A549 (cell line): ENCODE data around the gene IRF2BPL. TPM values are rescaled to one million over a fixed set of nuclear protein-coding genes. Genes with fewer than 3 reads are reported as not detected.

Experiments
- ATAC-seq, 2 experiments: fragments of 200-7000 bp in 1 of 2; fragments of >200 bp in 1 of 2; cut with Nextera tagmentation in 1 of 2; cut with Tn5 transposase in 1 of 2; 3 replicates each; pipeline versions ENCODE4 v1.8.0 to v1.9.1; 2018 to 2020; ENCODE audit warnings: mild to moderate bottlenecking in 1 of 2, moderate library complexity in 1 of 2
- CTCF ChIA-PET: fragments of 300-600 bp; sonication (Branson Sonifier 250); formaldehyde crosslinking; extraction: SDS; loops from one replicate; lab custom pipeline; 2021; ENCODE audit warnings: antibody characterized with exemption, inconsistent platforms; lab: Yijun Ruan, JAX
- POLR2A ChIA-PET: fragments of 350-600 bp; formaldehyde crosslinking; extraction: SDS; loops from one replicate; lab custom pipeline; 2021; ENCODE audit warnings: antibody characterized with exemption, inconsistent platforms; lab: Yijun Ruan, JAX
- DNase-seq, 2 experiments: peaks; one replicate each; pipeline versions ENCODE4 v3.0.0 to v3.0.0-alpha.2; 2011 to 2016; ENCODE audit warnings: low read depth in 1 of 2, low spot score in 1 of 2
- FAIRE-seq: peaks from 2 replicates; lab custom pipeline; 2011; peaks lifted over from hg19 to GRCh38; lab: Jason Lieb, UNC
- H3K27ac ChIP-seq, 2 experiments: fragments of >200 bp; sonication (Bioruptor Twin); formaldehyde crosslinking; 3 replicates each; pipeline ENCODE4 v1.5.1; 2016 to 2017
- H3K4me1 ChIP-seq: fragments of >200 bp; sonication (Bioruptor Twin); formaldehyde crosslinking; 3 replicates; pipeline ENCODE4 v1.6.1; 2016
- H3K4me2 ChIP-seq: fragments of >200 bp; sonication (Bioruptor Twin); formaldehyde crosslinking; 3 replicates; pipeline ENCODE4 v1.6.1; 2016
- H3K4me3 ChIP-seq: fragments of >200 bp; sonication (Bioruptor Twin); formaldehyde crosslinking; 3 replicates; pipeline ENCODE4 v1.5.1; 2016
- H3K9me3 ChIP-seq: fragments of >200 bp; sonication (Bioruptor Twin); formaldehyde crosslinking; 3 replicates; pipeline ENCODE4 v1.6.1; 2016
- CHD2 ChIP-seq: fragments of 150-350 bp; IDR thresholded peaks from 2 replicates; pipeline ENCODE4 v1.6.1; 2014; ENCODE audit warnings: low read length; ENCODE audit not compliant: partially characterized antibody
- EHF ChIP-seq: fragments of 250-450 bp; sonication (Bioruptor Pico); IDR thresholded peaks from 2 replicates; pipeline ENCODE4 v1.5.0; 2020; ENCODE audit warnings: mild to moderate bottlenecking
- EHMT2 ChIP-seq: fragments of 200-600 bp; sonication (generic); IDR thresholded peaks from 2 replicates; pipeline ENCODE4 v1.6.1; 2016; ENCODE audit warnings: antibody characterized with exemption, low read depth, mild to moderate bottlenecking, moderate library complexity
- ESRRA ChIP-seq: fragments of 150-350 bp; IDR thresholded peaks from 2 replicates; pipeline ENCODE4 v1.6.1; 2014; ENCODE audit warnings: mild to moderate bottlenecking, low read length, borderline replicate concordance
- FOSB ChIP-seq: fragments of 250-450 bp; sonication (Bioruptor Pico); IDR thresholded peaks from 2 replicates; pipeline ENCODE4 v1.5.0; 2020; ENCODE audit warnings: mild to moderate bottlenecking, moderate library complexity
- HDAC2 ChIP-seq: fragments of 200-600 bp; sonication (generic); IDR thresholded peaks from 2 replicates; pipeline ENCODE4 v1.6.1; 2016
- KDM1A ChIP-seq: fragments of 200-600 bp; sonication (generic); IDR thresholded peaks from 2 replicates; pipeline ENCODE4 v1.6.1; 2016; ENCODE audit warnings: low read depth, mild to moderate bottlenecking
- NPAS2 ChIP-seq: fragments of 250-450 bp; sonication (Bioruptor Pico); IDR thresholded peaks from 2 replicates; pipeline ENCODE4 v1.8.0; 2022; ENCODE audit warnings: mild to moderate bottlenecking, moderate library complexity, borderline replicate concordance
- NR3C1 ChIP-seq: fragments of >200 bp; sonication (Bioruptor Twin); formaldehyde crosslinking; IDR thresholded peaks from 3 replicates; pipeline ENCODE4 v1.6.1; 2017
- POLR2A ChIP-seq: IDR thresholded peaks from 2 replicates; pipeline ENCODE4 v1.6.1; 2012; ENCODE audit warnings: mild to moderate bottlenecking, low read length
- RCOR1 ChIP-seq: fragments of 150-350 bp; IDR thresholded peaks from 2 replicates; pipeline ENCODE4 v1.6.1; 2014; ENCODE audit warnings: antibody characterized with exemption, low read length, low read depth
- RFX5 ChIP-seq: fragments of 450-650 bp; IDR thresholded peaks from 2 replicates; pipeline ENCODE4 v1.7.1; 2014; ENCODE audit warnings: antibody characterized with exemption, mild to moderate bottlenecking, moderate library complexity
- RNF2 ChIP-seq: fragments of 200-600 bp; sonication (generic); IDR thresholded peaks from 2 replicates; pipeline ENCODE4 v1.6.1; 2016; ENCODE audit warnings: low read depth, mild to moderate bottlenecking, antibody characterized with exemption, moderate library complexity, borderline replicate concordance
- SMC3 ChIP-seq: fragments of >200 bp; sonication (Bioruptor Twin); formaldehyde crosslinking; IDR thresholded peaks from 3 replicates; pipeline ENCODE4 v1.6.1; 2018; ENCODE audit warnings: inconsistent platforms
- SREBF2 ChIP-seq: fragments of 450-650 bp; IDR thresholded peaks from 2 replicates; pipeline ENCODE4 v1.6.1; 2014; ENCODE audit warnings: mild to moderate bottlenecking, moderate library complexity
- ZFP36 ChIP-seq: fragments of 450-650 bp; IDR thresholded peaks from 2 replicates; pipeline ENCODE4 v1.6.1; 2014; ENCODE audit warnings: borderline replicate concordance; ENCODE audit not compliant: partially characterized antibody
- ZSCAN20 ChIP-seq: fragments of 250-450 bp; sonication (Bioruptor Pico); IDR thresholded peaks from 2 replicates; pipeline ENCODE4 v1.8.0; 2022; ENCODE audit warnings: mild to moderate bottlenecking, moderate library complexity
- WGBS: methylation state at CpG from one replicate; pipeline ENCODE4 v1.1.6; 2017; ENCODE audit errors: missing lambda C conversion rate; 5-methylcytosine and 5-hydroxymethylcytosine counted together
- polyA plus RNA-seq, 4 experiments: library from polyadenylated mRNA; depleted of rRNA in 3 of 4; stranded (reverse); fragments of >200 nt; fragmentation: RNase III in 1 of 4; extraction: RNeasy Plus Mini Kit Qiagen cat#74134 plus additional on column Dnase treatment in 1 of 4; gene quantifications; 2 replicates in 3 of 4; 3 replicates in 1 of 4; pipeline ENCODE4 v1.2.3, GENCODE V29; 2011 to 2017
- TF ChIP-seq, protein P1 (sequence below): IDR thresholded peaks from 2 replicates; pipeline ENCODE4 v1.6.1; 2012
- TF ChIP-seq, protein P2 (sequence below): fragments of 200-600 bp; sonication (generic); IDR thresholded peaks from 2 replicates; pipeline ENCODE4 v1.6.1; 2016; ENCODE audit warnings: antibody characterized with exemption, mild to moderate bottlenecking, moderate library complexity
- TF ChIP-seq, protein P3 (sequence below): fragments of 450-650 bp; IDR thresholded peaks from 2 replicates; pipeline ENCODE4 v1.6.1; 2014; ENCODE audit warnings: antibody characterized with exemption
- TF ChIP-seq, protein P4 (sequence below): fragments of >200 bp; sonication (Bioruptor Twin); formaldehyde crosslinking; IDR thresholded peaks from 3 replicates; pipeline ENCODE4 v1.6.1; 2016
- TF ChIP-seq, protein P5 (sequence below): fragments of 250-450 bp; sonication (Bioruptor Pico); IDR thresholded peaks from 2 replicates; pipeline ENCODE4 v1.5.0; 2020; ENCODE audit warnings: low read depth, mild to moderate bottlenecking, moderate library complexity

IRF2BPL gene
- polyA plus RNA-seq, 2 of the 4 experiments (the other 2 are of a cell fraction), result 18.1 to 28.3 TPM

DNA sequence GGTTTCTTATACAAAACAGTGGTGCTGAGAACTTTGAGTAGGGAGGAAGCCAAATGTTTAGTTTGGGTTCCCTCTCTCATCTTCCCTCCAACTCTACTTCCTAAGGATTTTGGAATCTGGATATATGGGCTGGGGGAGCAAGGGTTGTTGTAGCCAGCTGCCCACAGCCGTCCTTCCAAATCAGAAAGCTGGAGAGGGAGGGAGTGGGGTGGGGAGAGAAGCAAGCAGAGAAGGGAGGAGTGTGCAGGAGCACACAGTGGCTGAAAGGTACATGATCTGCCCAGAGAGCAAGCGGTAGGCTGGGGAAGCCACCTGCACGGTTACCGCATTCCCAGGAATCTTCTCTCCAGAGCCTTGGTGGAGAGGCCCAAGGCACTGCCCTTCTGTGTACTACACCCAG, 52.7 kb downstream of the IRF2BPL start:
- FAIRE-seq, result no peak
- ATAC-seq, result no peak; a peak in 1 of 6 replicates
- TF ChIP-seq ESRRA (no peak), RNF2 (no peak), ZFP36 (no peak), SMC3 (no peak), EHF (CRISPR knock-in tag) (no peak)
- TF ChIP-seq, protein P1, sequence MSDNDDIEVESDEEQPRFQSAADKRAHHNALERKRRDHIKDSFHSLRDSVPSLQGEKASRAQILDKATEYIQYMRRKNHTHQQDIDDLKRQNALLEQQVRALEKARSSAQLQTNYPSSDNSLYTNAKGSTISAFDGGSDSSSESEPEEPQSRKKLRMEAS, result no peak
- TF ChIP-seq, protein P2, sequence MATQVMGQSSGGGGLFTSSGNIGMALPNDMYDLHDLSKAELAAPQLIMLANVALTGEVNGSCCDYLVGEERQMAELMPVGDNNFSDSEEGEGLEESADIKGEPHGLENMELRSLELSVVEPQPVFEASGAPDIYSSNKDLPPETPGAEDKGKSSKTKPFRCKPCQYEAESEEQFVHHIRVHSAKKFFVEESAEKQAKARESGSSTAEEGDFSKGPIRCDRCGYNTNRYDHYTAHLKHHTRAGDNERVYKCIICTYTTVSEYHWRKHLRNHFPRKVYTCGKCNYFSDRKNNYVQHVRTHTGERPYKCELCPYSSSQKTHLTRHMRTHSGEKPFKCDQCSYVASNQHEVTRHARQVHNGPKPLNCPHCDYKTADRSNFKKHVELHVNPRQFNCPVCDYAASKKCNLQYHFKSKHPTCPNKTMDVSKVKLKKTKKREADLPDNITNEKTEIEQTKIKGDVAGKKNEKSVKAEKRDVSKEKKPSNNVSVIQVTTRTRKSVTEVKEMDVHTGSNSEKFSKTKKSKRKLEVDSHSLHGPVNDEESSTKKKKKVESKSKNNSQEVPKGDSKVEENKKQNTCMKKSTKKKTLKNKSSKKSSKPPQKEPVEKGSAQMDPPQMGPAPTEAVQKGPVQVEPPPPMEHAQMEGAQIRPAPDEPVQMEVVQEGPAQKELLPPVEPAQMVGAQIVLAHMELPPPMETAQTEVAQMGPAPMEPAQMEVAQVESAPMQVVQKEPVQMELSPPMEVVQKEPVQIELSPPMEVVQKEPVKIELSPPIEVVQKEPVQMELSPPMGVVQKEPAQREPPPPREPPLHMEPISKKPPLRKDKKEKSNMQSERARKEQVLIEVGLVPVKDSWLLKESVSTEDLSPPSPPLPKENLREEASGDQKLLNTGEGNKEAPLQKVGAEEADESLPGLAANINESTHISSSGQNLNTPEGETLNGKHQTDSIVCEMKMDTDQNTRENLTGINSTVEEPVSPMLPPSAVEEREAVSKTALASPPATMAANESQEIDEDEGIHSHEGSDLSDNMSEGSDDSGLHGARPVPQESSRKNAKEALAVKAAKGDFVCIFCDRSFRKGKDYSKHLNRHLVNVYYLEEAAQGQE, result no peak
- TF ChIP-seq, protein P3, sequence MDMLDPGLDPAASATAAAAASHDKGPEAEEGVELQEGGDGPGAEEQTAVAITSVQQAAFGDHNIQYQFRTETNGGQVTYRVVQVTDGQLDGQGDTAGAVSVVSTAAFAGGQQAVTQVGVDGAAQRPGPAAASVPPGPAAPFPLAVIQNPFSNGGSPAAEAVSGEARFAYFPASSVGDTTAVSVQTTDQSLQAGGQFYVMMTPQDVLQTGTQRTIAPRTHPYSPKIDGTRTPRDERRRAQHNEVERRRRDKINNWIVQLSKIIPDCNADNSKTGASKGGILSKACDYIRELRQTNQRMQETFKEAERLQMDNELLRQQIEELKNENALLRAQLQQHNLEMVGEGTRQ, result no peak
- 86% methylated on average over 4 of the region's 4 CpGs for WGBS
- CTCF ChIA-PET, result interaction anchor here (1.2 to 2.9 kb wide), 5 partner anchors 9 to 94 kb away, joined by 3 to 17 read pairs (median 5); no protein-coding TSS in a partner anchor
- POLR2A ChIA-PET, result no interaction called here
- Histone ChIP-seq H3K4me3 (no peak overlapping the region), H3K27ac (peak overlapping the region in 1 of 2 experiments; percentile 42; a peak in 2 of 6 replicates), H3K9me3 (no peaks in the 10 kb centered on the region), H3K4me2 (no peak overlapping the region), H3K4me1 (no peaks in the 10 kb centered on the region)
- DNase-seq, result no peak

DNA sequence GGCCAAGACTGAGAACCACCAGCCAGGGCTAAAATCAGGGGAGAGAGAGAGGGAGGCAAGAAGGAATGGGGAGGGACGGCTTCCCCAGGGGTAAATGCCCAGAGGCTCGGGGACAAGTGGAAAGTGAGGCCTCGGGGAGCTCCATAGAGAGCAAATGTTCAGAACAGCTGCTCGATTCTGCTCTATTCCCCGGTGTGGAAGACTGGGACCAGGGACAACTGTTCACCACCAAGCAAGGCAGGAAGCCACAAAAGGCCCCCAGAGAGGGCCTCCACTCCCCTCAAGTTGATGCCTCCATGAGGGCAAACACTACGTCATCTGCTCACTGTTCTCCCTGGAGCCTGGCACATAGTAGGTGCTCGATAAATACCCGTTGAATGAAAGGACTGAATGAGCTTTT, 53.5 kb downstream of the IRF2BPL start:
- no peaks in the 10 kb centered on the region for H3K9me3 ChIP-seq
- FAIRE-seq (no peak), ATAC-seq (no peak), DNase-seq (no peak)
- no peaks in the 10 kb centered on the region for H3K4me1 ChIP-seq
- peak overlapping the region in 1 of 2 experiments; percentile 49; a peak in 1 of 6 replicates for H3K27ac ChIP-seq
- POLR2A ChIA-PET, result no interaction called here
- no peak overlapping the region for H3K4me2 ChIP-seq
- 92% methylated on average over 8 of the region's 8 CpGs for WGBS
- CTCF ChIA-PET, result interaction anchor here (0.7 to 2.9 kb wide), 10 partner anchors 10 to 95 kb away, joined by 3 to 17 read pairs (median 4); no protein-coding TSS in a partner anchor
- no peak for TF ChIP-seq SREBF2
- TF ChIP-seq RCOR1, result no peak
- TF ChIP-seq, protein P4, sequence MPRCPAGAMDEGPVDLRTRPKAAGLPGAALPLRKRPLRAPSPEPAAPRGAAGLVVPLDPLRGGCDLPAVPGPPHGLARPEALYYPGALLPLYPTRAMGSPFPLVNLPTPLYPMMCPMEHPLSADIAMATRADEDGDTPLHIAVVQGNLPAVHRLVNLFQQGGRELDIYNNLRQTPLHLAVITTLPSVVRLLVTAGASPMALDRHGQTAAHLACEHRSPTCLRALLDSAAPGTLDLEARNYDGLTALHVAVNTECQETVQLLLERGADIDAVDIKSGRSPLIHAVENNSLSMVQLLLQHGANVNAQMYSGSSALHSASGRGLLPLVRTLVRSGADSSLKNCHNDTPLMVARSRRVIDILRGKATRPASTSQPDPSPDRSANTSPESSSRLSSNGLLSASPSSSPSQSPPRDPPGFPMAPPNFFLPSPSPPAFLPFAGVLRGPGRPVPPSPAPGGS, result no peak
- no peak for TF ChIP-seq CHD2
- TF ChIP-seq KDM1A, result no peak
- no peak for TF ChIP-seq ZSCAN20 (CRISPR knock-in tag)
- TF ChIP-seq POLR2A, result no peak
- no peak for TF ChIP-seq RFX5
- no peak for TF ChIP-seq EHF (CRISPR knock-in tag)
- TF ChIP-seq HDAC2, result no peak
- TF ChIP-seq EHMT2, result no peak
- no peak for TF ChIP-seq NPAS2 (CRISPR knock-in tag)
- TF ChIP-seq, protein P5, sequence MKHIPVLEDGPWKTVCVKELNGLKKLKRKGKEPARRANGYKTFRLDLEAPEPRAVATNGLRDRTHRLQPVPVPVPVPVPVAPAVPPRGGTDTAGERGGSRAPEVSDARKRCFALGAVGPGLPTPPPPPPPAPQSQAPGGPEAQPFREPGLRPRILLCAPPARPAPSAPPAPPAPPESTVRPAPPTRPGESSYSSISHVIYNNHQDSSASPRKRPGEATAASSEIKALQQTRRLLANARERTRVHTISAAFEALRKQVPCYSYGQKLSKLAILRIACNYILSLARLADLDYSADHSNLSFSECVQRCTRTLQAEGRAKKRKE (CRISPR knock-in tag), result no peak
- no peak for TF ChIP-seq NR3C1
- no peak for TF ChIP-seq FOSB
- no peak overlapping the region for H3K4me3 ChIP-seq

Other genes starting within 250 kb of the IRF2BPL start
- 17.6 and 22.2 TPM in 2 replicates for gene ANGEL1, start 215.8 kb downstream of the IRF2BPL start, polyA plus RNA-seq (2011; rRNA removed)
- gene ANGEL1, start 215.8 kb downstream of the IRF2BPL start, polyA plus RNA-seq (2017; fragmentation: RNase III; extraction: RNeasy Plus Mini Kit Qiagen cat#74134 plus additional on column Dnase treatment), result 9.0 to 9.7 TPM (median 9.7 TPM) in 3 replicates
- gene LRRC74A, start 202.3 kb downstream of the IRF2BPL start, polyA plus RNA-seq (2011; rRNA removed), result not detected in 2 replicates
- gene LRRC74A, start 202.3 kb downstream of the IRF2BPL start, polyA plus RNA-seq (2017; fragmentation: RNase III; extraction: RNeasy Plus Mini Kit Qiagen cat#74134 plus additional on column Dnase treatment), result not detected in 3 replicates
- gene CIPC, start 69.5 kb upstream of the IRF2BPL start, polyA plus RNA-seq (2011; rRNA removed), result 13.9 and 15.2 TPM in 2 replicates
- 8.9 to 9.6 TPM (median 8.9 TPM) in 3 replicates for gene CIPC, start 69.5 kb upstream of the IRF2BPL start, polyA plus RNA-seq (2017; fragmentation: RNase III; extraction: RNeasy Plus Mini Kit Qiagen cat#74134 plus additional on column Dnase treatment)
- gene ZDHHC22, start 113.1 kb upstream of the IRF2BPL start, polyA plus RNA-seq (2011; rRNA removed), result 0.04 and 0.11 TPM in 2 replicates
- 0.16 to 0.28 TPM (median 0.23 TPM) in 3 replicates for gene ZDHHC22, start 113.1 kb upstream of the IRF2BPL start, polyA plus RNA-seq (2017; fragmentation: RNase III; extraction: RNeasy Plus Mini Kit Qiagen cat#74134 plus additional on column Dnase treatment)
- 0.57 and 0.86 TPM in 2 replicates for gene TMEM63C, start 153.1 kb upstream of the IRF2BPL start, polyA plus RNA-seq (2011; rRNA removed)
- gene TMEM63C, start 153.1 kb upstream of the IRF2BPL start, polyA plus RNA-seq (2017; fragmentation: RNase III; extraction: RNeasy Plus Mini Kit Qiagen cat#74134 plus additional on column Dnase treatment), result 0.43 to 0.91 TPM (median 0.73 TPM) in 3 replicates
- not detected in 2 replicates for gene NGB, start 242.5 kb upstream of the IRF2BPL start, polyA plus RNA-seq (2011; rRNA removed)
- not detected in 3 replicates for gene NGB, start 242.5 kb upstream of the IRF2BPL start, polyA plus RNA-seq (2017; fragmentation: RNase III; extraction: RNeasy Plus Mini Kit Qiagen cat#74134 plus additional on column Dnase treatment)